HT-29 (cell line): Measurements from ENCODE around the gene DLK1. TPM values are rescaled to one million over a fixed set of nuclear protein-coding genes. Genes with fewer than 3 reads are reported as not detected.

ENCODE experiments used
- DNase-seq: peaks from one replicate; pipeline ENCODE4 v3.0.0-alpha.2; 2015; ENCODE audit warnings: low spot score
- total RNA-seq: library from RNA; depleted of rRNA; stranded (reverse); fragments of >200 nt; shearing (Covaris generic); gene quantifications from 2 replicates; pipeline ENCODE4 v1.2.3, GENCODE V29; 2014

Gene DLK1
- total RNA-seq, 1 experiment from 2014 or later = not detected

DNA sequence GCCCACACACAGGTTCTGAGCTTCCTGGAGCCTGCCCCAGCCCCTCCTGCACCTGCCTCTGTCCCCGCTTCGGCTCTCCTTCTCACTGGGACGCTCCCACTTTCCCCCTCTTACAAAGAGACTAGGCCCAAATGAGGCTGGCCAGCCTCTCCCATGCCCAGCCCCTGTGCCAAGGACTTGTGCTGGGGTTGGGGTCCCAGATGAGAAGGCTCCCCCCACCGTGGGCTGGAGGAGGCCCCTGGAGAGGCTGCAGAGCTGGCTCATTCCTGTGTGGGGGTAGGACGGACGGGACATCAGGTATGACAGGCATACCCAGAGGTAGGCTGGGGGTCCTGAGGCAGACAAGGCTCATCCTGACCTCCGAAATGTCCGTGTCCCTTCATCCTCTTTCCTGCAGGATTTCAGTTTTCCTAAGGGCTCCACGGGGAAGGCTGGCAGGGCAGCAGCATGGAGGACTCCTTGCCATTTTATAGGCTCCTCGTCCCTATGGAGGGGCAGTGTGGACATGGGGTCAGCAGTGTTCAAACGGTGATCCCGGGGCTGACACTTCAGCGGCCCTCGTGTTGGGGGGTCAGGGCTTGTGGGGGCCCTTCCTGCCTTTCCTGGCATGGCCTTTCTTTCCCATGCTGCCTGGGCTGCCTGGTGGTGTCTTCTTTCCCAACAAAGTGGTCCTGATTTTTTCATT is 50.1 kb downstream of the DLK1 start:
- no peak for DNase-seq

DNA sequence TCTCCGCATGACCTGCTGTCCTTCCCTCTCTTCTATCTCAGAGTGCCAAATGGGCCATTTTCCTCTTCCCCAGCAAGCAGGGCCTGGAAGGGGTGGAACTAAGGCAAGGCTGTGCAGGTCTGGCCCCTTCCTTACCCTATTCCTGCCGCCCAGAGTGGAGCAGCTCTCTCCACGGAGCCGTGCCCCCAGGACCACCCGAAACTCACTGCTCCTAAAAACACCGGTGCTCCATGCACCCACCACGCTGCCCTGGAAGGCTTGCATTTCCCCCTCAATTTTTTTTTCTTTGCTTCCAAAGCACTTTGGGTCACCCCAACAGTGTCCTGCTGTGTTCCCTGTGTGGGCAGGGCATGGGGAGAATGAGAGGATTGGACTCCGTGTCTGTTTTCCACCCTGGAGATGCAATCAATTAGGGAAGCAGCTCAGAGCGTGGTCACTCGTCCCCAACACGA is 50.7 kb downstream of the DLK1 start:
- DNase-seq = no peak

DNA sequence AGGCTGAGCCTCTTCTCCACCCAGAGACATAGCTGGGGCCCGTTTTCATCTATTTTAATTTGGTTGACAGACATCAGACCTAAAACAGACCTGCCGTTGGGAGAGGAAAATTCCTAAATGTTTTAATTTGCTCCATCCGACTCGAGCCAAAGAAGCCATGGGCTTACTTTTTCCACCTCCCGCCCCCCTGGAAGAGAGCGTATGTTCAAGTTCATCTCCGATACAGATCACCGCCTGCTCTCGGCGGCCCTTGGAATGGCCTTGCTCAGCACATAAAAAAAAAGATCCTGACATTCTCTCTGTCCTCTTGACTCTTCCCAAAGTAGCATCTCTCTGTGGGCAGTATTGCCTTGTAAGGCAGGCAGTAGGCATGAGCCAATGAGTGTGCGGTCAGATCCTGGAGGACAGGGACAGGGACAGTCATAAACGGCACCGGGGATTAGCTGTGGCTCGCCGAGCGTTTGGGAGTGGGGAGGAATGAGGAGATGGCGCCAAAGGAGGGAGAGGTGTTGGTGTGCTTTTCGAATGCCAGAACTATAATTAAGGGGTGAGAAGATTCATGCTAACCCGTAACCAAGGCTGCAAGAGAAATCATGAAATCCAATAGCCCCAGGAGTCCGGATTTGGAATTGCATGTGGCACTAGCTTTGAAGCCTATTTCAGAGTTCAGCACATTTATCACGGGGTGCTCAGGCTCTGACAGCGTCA is 51.3 kb downstream of the DLK1 start:
- DNase-seq = no peak

DNA sequence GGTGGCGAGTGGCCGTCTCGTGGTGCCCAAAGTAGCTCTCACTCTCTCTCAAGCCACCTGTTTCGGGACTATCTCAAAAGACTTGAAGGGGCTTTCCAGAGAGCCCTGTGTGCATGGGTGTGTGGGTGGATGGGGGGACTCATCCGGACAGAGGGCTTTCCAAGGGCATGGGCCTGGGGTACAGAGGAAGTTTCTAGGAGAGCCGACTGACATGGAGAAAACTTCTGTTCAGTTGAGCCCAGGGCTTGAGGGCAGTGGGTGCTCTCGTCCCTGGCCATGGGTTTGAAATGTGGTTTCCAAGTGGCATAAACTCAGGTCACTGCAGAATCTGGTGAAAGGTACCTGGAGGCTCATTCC is 51.8 kb downstream of the DLK1 start:
- DNase-seq = no peak

DNA sequence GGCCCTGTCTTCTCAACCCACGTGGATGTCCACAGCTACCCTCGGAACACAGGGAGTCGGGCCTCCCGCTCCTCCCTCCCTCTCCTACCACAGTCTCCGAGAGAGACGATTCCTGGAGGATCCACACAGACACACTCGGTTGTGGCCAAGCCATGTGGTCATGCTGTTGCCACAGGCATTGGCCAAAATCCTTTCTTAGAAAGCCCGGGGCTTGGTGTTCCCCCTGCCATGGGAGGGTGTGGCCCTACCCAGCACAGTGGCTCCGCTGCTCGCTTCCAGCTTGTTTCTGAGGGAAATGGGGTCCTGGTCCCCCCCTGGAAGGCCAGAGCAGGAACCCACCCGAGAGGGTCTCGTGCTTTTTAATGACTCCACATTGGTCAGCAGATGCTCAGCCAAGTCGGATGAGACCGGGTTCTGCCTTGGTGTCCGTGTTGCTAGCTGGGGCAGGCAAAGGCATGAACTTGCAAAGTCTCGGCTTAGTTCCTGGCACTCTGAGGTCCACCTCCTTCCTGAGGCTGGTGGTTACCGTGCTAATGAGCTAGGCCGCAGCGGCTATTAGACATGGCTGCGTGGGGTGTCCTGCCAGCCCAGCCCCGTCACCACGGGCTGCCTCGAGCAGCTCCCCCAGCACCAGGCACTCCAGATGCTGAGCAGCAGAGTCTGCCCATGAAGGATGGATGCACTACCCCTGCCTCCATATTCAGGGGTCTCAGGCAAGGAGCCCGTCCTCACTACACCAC is 52.4 kb downstream of the DLK1 start:
- no peak for DNase-seq

DNA sequence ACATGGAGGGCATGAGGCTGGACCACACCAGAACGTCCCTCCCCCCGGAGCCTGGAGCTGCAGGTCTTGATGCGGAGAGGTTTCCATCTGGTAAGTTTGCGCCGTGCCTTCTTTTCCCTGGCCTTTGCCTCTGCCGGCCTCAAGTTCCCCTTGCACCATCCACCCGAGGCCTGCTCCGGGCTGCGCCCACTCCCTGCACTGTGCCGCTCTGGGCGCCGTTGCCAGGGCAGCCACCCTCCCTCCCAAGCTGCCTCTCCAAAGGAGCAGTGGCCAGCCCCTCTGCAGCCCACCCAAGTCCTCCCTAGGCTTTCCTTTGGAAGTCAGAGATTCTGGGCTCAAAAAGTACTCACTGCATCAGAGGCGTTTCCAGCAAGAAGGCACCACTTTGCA is 53.0 kb downstream of the DLK1 start:
- no peak for DNase-seq

DNA sequence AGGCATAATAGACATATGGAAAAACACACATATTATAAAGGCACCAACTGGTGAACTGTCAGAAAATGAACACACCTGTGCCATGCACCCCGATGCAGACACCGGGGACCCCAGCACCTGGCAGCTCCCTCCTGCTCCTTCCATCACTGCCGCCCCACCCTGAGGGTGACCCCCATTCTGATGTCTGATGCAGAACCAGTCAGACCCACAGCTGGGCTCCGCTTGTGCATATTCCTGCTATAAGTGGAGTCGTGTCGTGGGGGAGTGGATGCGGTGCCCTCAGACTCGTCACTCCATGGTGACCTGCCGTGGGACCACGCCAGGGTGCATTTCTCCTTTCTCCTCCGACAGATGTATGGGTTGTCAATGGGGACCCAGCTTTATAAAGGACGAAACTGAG is 53.6 kb downstream of the DLK1 start:
- DNase-seq = no peak

DNA sequence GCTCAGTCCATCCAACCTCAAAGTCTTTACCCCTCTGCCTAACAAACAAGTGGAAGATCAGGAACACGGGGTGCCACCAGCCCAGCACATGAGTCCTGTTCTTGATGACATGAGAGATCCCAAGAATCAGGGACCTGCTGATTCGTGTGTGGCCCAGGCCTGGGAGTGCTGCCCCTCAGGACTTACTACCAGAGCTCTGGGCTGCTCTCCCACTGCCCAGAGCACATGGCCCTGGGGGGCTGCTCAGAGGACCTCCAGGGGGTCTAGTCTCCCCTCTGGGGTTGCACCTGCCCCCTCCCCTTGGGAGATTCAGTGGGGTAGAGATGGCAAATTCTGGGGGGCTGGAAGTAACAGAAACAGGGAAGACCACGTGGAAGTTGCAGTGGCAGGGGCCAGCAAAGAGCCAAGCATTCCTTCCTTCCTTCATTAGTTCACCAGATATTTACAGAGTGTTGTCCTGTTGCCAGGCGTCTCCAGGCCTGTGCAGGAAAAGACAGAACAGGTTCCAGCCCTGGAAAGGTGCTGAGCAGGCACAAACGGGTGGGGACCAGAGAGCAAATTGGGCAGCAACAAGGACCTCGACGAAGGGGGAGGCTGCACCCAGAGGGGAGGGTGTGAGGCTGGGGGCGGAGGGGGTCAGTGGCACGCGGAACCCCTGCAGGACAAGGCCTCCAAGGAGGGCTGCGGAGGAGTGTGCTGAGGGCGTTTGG is 54.1 kb downstream of the DLK1 start:
- DNase-seq = no peak

DNA sequence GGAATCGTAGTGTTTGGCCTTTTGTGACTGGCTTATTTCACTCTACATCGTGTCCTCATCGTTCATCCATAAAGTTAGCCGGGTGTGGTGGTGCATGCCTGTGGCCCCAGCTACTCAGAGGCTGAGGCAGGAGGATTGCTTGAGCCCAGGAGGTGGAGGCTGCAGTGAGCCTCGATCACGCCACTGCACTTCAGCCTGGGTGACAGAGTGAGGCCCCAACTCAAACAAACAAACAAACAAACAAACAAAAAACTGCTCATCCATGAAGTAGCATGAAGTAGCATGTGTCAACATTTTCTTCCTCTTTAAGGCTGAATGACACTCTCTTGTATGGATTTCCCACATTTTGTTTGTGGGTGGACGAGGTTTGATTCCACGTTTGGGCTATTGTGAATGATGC is 55.3 kb downstream of the DLK1 start:
- no peak for DNase-seq

DNA sequence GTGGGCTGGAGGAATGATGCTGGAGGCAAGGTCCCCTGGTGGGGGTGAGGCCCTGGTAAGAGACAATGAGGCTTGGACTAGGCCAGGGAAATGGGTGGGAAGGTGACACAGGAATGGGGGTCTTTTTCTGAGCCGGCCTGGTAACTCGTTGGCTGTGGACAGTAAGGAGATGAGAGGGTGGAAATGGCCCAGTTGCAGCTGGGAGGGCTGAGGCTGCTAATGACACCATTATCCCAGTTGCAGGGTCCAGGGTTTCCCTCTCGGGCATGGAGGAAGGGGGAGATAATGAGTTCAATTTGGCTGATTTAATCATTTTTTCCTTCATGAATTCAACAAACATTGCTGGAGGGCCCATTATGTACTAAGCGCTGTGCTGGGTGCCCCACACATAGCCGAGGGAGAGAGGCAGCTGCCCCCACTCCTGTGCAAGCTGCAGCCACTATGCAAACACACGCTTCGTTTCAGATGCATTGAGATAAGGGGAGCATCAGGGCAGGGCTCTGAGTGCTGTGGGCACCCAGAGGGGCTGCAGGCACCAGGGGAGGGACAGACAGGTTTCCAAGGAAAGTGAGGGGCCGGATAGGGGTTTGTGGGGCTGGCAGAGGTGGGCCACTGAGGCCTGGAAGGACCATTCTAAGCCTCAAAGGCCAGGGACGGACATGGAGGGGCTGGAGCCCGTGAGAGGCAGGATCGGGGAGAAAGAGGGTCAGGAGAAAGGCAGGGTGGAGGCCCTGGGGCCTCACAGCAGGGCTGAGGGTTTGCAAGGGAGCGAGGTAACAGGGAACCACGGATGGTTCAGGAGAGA is 56.0 kb downstream of the DLK1 start:
- DNase-seq = no peak

DNA sequence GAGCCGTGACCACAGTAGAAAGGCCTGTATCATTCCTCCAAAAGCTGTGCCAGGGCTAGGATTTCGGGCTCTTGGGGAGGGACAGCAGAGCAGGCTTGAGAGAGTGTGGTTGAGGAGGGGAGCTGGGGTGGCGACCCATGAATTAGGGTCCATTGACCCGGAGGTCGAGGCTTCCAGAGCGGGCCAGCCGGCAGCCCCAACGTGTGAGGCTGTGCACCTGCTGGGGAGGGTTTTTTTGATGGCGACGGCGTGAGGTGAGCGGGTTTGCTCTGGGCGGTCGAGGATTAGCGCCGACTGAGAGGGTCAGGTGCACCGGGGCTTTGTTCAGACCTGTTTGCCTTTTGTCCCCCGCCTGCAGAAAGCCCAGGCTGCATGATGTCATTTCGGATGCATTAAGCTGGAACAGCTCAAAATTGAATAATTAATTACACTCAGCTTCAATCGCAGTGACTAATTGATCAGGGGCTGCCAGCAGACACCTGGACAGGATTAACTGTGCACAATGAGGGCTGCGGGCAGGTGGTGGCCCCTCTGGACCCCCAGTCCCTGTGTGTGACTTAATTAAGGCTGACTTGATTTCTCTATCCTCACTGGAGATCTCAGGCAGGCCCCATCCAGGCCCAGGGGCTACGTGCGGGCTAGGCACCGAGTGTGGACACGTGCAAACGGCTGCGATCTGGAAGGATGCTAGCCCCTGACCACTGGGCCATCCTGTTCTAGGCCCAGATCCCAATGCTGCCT is 57.1 kb downstream of the DLK1 start:
- no peak for DNase-seq

DNA sequence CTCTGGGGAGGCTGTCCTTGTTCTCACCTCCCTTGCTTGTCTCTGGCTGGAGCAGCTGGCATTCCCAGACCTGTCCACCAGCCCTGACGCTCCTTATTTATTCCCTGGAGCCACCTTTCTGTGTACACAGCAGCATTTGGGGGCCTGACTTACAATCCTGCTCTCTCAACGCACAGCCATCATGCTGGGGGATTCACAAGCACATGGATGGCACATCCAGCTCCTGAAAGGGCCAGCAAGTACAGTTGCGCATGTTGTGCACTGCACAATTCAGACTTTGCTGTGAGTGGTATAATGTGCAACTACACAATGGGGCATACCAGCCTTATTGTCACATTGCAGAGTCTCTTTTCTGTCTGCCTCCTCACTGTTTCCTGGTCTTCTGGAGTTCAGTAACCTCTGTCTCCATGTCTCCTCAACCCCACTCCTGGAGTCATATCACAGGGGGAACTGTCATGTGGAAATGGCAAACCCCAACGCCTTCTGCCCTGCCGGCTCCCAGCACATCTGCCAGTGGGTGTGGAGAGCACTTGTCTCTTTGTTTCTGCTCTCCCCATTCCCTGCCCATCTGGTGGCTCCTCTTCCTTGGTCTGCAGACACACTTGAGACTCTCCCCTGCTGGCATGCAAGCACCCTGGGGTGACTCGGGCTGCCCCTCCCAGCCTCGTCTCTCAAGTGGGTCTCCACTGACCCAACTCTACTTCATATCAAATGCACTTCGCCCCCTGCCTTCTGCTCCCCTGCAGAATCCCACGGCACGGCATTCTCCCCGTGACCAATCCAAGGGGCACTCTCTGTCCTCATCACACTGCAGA is 58.0 kb downstream of the DLK1 start:
- DNase-seq = no peak

DNA sequence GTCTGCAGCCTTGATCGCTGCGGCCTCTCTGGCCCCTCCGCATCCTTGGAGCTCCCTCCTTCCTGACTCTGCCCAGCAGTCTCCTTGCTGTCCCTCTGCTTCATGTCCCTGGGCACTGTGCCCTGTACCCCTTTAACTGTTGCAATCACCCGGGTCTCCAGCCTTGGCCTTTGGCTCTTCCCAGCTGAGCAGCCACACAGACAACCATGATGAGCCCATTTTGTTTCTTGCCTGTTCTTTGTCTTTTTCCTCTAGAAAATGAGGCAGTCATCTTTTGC is 58.6 kb downstream of the DLK1 start:
- no peak for DNase-seq

DNA sequence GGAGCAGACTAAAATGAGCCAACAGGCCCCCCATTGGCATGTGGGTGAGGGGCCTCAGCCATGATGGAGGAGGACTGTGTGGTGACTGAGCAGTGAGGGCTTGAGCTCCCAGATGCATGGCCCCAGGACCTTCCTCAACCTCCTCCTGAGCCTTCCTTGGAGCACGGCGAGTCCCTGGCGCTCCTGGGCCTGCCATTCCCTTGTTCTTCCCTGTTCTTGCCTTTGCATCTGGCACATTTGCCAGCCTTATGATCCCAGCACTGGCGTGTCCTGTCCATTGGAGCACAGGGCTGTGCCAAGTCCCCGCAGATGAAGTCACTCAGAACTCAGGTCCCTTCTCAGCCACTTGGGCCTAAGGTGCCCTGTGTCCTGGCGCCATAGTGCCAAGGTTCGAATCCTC is 58.9 kb downstream of the DLK1 start:
- no peak for DNase-seq

DNA sequence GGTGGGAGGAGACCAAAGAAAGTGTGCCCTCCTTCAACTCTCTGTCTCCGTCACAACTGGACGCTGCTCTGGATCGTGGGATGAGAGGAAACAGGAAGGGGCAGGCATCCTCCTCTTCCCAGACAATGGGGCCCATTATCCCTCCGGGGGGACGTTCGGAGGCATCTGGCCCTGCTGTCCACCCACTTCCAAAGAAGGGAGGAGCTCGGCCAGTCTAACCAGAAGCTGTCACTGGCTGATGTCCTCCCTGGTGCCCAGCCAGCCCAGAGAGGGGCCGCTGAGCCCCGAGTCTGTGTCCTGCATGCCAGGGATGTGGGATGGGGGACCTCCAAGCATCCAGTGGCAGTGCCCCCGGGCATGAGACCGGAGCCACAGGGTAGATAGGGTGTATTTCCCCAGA is 59.4 kb downstream of the DLK1 start:
- no peak for DNase-seq

DNA sequence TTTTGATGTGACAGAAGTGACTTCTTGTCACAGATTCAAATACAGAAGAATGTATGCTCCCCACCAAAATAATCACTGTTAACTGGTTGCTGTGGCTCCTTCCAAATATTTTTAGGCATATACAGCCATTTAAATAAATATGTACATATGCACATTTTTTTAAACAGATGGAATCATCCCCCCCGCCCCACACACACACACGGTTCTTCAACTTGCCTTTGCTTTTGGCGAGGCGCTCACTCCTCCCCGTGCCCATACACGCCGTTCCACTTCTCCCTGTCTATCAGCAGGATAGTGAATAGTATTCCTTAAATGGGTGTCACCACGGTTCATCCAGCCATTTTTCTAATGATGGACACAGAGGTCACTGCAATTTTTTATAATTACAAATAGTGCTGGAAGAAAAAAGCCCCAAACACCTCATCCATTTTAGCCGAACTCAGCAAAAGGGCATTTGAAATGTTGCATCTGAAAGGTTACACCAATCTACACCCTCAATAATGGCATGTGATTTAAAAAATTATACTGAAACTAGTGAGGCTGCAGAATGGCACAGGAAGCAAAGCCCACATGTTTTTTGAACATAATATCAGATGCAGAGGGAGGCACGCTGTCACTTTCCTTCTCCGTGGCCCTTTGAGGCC is 60.0 kb downstream of the DLK1 start:
- DNase-seq = no peak

DNA sequence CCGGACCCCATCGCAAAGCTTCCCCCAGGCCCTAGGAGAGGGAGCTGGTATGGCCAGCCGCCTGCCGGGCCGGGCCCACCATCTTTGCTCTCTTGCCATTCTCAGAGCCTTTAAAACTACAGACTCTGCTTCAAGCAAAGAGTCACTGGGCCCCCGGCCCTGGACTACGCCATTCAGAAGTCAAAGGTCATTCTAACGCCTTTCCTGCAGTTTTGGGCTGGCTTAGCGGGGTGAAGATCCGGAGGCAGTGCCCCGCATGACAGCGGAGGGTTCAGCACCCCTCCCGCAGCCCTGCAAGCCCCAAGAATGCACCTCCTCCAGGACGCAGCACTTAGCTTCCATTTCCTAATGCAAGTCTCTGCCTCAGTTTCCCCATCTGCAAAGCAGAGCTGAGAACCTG is 61.0 kb downstream of the DLK1 start:
- DNase-seq = no peak
